Measurements from ENCODE around the gene TREML2.

DNA sequence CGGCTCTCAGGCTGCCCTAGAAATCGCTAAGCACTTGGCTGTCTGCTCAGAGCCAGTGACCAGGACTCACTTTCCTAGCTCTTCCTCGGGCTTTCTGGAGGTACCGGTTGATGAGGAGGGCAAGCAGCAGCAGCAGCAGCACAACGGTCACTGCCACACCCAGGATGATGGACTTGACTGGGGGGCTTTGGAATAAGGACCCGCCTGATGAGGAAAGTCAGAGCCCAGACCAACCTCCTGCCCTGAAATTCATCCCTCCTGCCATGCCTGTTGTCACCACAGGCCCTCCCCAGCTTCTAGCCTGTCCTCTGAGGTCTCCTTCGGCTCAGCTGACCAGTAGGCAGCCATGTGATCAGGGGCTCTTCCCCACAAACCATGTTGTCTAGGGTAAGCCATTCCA is 16.2 kb downstream of the TREML2 start:
- TF ChIP-seq, protein P1, sequence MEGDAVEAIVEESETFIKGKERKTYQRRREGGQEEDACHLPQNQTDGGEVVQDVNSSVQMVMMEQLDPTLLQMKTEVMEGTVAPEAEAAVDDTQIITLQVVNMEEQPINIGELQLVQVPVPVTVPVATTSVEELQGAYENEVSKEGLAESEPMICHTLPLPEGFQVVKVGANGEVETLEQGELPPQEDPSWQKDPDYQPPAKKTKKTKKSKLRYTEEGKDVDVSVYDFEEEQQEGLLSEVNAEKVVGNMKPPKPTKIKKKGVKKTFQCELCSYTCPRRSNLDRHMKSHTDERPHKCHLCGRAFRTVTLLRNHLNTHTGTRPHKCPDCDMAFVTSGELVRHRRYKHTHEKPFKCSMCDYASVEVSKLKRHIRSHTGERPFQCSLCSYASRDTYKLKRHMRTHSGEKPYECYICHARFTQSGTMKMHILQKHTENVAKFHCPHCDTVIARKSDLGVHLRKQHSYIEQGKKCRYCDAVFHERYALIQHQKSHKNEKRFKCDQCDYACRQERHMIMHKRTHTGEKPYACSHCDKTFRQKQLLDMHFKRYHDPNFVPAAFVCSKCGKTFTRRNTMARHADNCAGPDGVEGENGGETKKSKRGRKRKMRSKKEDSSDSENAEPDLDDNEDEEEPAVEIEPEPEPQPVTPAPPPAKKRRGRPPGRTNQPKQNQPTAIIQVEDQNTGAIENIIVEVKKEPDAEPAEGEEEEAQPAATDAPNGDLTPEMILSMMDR (IDR thresholded peaks at IDR 0.05; ENCODE audit: low read length) = no peak
- TF ChIP-seq EZH2 (optimal IDR thresholded peaks at IDR 0.05; ENCODE audit: low read depth, low read length) (no peak), EZH2phosphoT487 (IDR thresholded peaks at IDR 0.05; ENCODE audit: low read length) (no peak)

Measured in MM.1S (cell line).